Endothelial cell of umbilical vein (primary cell): Measurements from ENCODE around the gene MITD1. TPM values are rescaled to one million over a fixed set of nuclear protein-coding genes. Genes with fewer than 3 reads are reported as not detected.

Source experiments
- BruUV-seq: library from RNA; stranded (reverse); fragments of 400-500 nt; replicated peaks from 2 replicates; lab custom pipeline; 2021; lab: Mats Ljungman, UMichigan
- CTCF ChIA-PET: fragments of 300-600, 350-600 bp; sonication (Branson Sonifier 250); formaldehyde crosslinking; loops from one replicate; lab custom pipeline; 2021; ENCODE audit warnings: antibody characterized with exemption, inconsistent platforms; lab: Charles Lee
- POLR2A ChIA-PET: fragments of 300-600, 350-600 bp; sonication (Branson Sonifier 250); formaldehyde crosslinking; loops from one replicate; lab custom pipeline; 2021; ENCODE audit warnings: antibody characterized with exemption, inconsistent platforms; lab: Charles Lee
- DNase-seq: peaks from one replicate; pipeline ENCODE4 v3.0.0-alpha.2; 2011; ENCODE audit warnings: low read depth, low spot score
- FAIRE-seq: peaks from 2 replicates; lab custom pipeline; 2011; peaks lifted over from hg19 to GRCh38; lab: Jason Lieb, UNC
- H2AFZ ChIP-seq: 2 replicates; pipeline ENCODE4 v1.6.0; 2012; ENCODE audit warnings: low read depth, low read length, control low read depth, inconsistent platforms
- H3K27ac ChIP-seq: 2 replicates; pipeline ENCODE4 v1.5.1; 2011; ENCODE audit warnings: low read depth, mild to moderate bottlenecking, control low read depth, low read length, moderate library complexity; ENCODE audit not compliant: insufficient read depth
- H3K27me3 ChIP-seq, 2 experiments: 2 replicates each; pipeline versions ENCODE4 v1.6.0 to v1.6.1; 2011; ENCODE audit warnings: low read length in 2 of 2, mixed read lengths in 1 of 2; ENCODE audit not compliant: control insufficient read depth in 2 of 2, insufficient read depth in 2 of 2
- H3K36me3 ChIP-seq, 2 experiments: 2 replicates in 1 of 2; 3 replicates in 1 of 2; pipeline ENCODE4 v1.5.1; 2011; ENCODE audit warnings: low read length in 2 of 2, mild to moderate bottlenecking in 1 of 2, moderate library complexity in 1 of 2; ENCODE audit not compliant: control insufficient read depth in 2 of 2, insufficient read depth in 2 of 2; ENCODE audit errors: extremely low read depth in 1 of 2
- H3K4me1 ChIP-seq: 3 replicates; pipeline ENCODE4 v1.5.1; 2011; ENCODE audit warnings: mild to moderate bottlenecking, low read length; ENCODE audit not compliant: control insufficient read depth, insufficient read depth; ENCODE audit errors: extremely low read depth
- H3K4me2 ChIP-seq: 2 replicates; pipeline ENCODE4 v1.6.1; 2011; ENCODE audit warnings: low read length, control low read depth, mixed read lengths; ENCODE audit not compliant: insufficient read depth
- H3K4me3 ChIP-seq, 3 experiments: fragments of 200-600 bp in 1 of 3; sonication (generic), shearing (Covaris generic) in 1 of 3; replicated peaks in 1 of 3; 2 replicates each; pipeline ENCODE4 v1.5.1; 2011 to 2016; ENCODE audit warnings: control low read depth in 3 of 3, low read length in 3 of 3, mild to moderate bottlenecking in 2 of 3, inconsistent platforms in 1 of 3, low read depth in 1 of 3, moderate library complexity in 1 of 3; ENCODE audit not compliant: insufficient read depth in 1 of 3
- H3K79me2 ChIP-seq: 2 replicates; pipeline ENCODE4 v1.6.0; 2012; ENCODE audit warnings: low read length, inconsistent platforms; ENCODE audit not compliant: control insufficient read depth, insufficient read depth
- H3K9ac ChIP-seq: replicated peaks from 2 replicates; pipeline ENCODE3; 2011; ENCODE audit warnings: low read length, control low read depth; ENCODE audit not compliant: insufficient read depth; ENCODE audit errors: extremely low read depth
- H3K9me1 ChIP-seq: replicated peaks from 3 replicates; pipeline ENCODE4 v1.6.0; 2011; ENCODE audit warnings: mild to moderate bottlenecking, low read length; ENCODE audit not compliant: control insufficient read depth, insufficient read depth; ENCODE audit errors: extremely low read depth
- H3K9me3 ChIP-seq: replicated peaks from 2 replicates; pipeline ENCODE4 v1.5.1; 2012; ENCODE audit warnings: low read length, inconsistent platforms; ENCODE audit not compliant: control insufficient read depth, insufficient read depth
- H4K20me1 ChIP-seq: replicated peaks from 2 replicates; pipeline ENCODE3; 2011; ENCODE audit warnings: mild to moderate bottlenecking, low read length; ENCODE audit not compliant: control insufficient read depth, insufficient read depth; ENCODE audit errors: extremely low read depth
- EZH2 ChIP-seq: IDR thresholded peaks from 2 replicates; pipeline ENCODE4 v1.6.1; 2012; ENCODE audit warnings: borderline replicate concordance, low read depth, mild to moderate bottlenecking, moderate library complexity, low read length, inconsistent platforms; ENCODE audit not compliant: severe bottlenecking
- FOS ChIP-seq: IDR thresholded peaks from 2 replicates; pipeline ENCODE4 v1.6.1; 2011; ENCODE audit warnings: mild to moderate bottlenecking, low read length, moderate library complexity, borderline replicate concordance; ENCODE audit not compliant: insufficient read depth
- GATA2 ChIP-seq: IDR thresholded peaks from 2 replicates; pipeline ENCODE4 v1.7.0; 2011; ENCODE audit warnings: low read depth, mild to moderate bottlenecking, moderate library complexity, mixed read lengths, low read length; ENCODE audit not compliant: insufficient read length, insufficient read depth
- MYC ChIP-seq: IDR thresholded peaks from one replicate; pipeline ENCODE4 v1.6.1; 2011; ENCODE audit warnings: mild to moderate bottlenecking, low read depth, low read length
- POLR2A ChIP-seq: IDR thresholded peaks from 2 replicates; pipeline ENCODE4 v1.6.1; 2012; ENCODE audit warnings: low read depth, mild to moderate bottlenecking, control low read depth, low read length
- POLR2AphosphoS5 ChIP-seq: IDR thresholded peaks from 2 replicates; pipeline ENCODE4 v1.6.1; 2012; ENCODE audit warnings: low read depth, mild to moderate bottlenecking, control low read depth, low read length, moderate library complexity; ENCODE audit not compliant: insufficient read depth
- dilution Hi-C: fragments of 300-500 bp; cut with MboI; formaldehyde crosslinking; loops from one replicate; pipeline ENCODE4 v1.15.0; 2019; ENCODE audit warnings: low sequenced_read_pairs; ENCODE audit not compliant: extremely low pct_ligation_motif_present
- intact Hi-C: fragments of 100-400 bp; cut with micrococcal nuclease; formaldehyde crosslinking; loops from one replicate; pipeline ENCODE4 v1.10.0; 2022
- polyA plus RNA-seq, 4 experiments: library from polyadenylated mRNA; depleted of rRNA in 3 of 4; stranded (reverse) in 3 of 4; unstranded in 1 of 4; fragments of >200 nt; gene quantifications; 2 replicates each; pipeline versions ENCODE4 v1.2.1 to v1.2.3, GENCODE V29; 2011 to 2012; ENCODE audit warnings: missing spikeins in 1 of 4
- total RNA-seq: library from RNA; stranded (reverse); gene quantifications from 2 replicates; pipeline ENCODE4 v1.2.3, GENCODE V29; 2021
- TF ChIP-seq, protein P1 (sequence below): IDR thresholded peaks from 2 replicates; pipeline ENCODE4 v1.6.1; 2011; ENCODE audit not compliant: insufficient read depth, insufficient read length
- TF ChIP-seq, protein P2 (sequence below), 2 donors: IDR thresholded peaks; 1 replicate in 1 of 2; 2 replicates in 1 of 2; pipeline ENCODE4 v1.5.1; 2011; ENCODE audit warnings: low read length in 2 of 2, mild to moderate bottlenecking in 2 of 2, moderate library complexity in 2 of 2, control low read depth in 1 of 2, inconsistent platforms in 1 of 2, low read depth in 1 of 2; ENCODE audit not compliant: insufficient read depth in 1 of 2; ENCODE audit errors: extremely low read depth in 1 of 2

Gene MITD1
- total and polyA plus RNA-seq, 2 donors (not counting 3 experiments of a cell fraction or from before 2014, with no cell fraction given) = 11.1 to 30.0 TPM

DNA sequence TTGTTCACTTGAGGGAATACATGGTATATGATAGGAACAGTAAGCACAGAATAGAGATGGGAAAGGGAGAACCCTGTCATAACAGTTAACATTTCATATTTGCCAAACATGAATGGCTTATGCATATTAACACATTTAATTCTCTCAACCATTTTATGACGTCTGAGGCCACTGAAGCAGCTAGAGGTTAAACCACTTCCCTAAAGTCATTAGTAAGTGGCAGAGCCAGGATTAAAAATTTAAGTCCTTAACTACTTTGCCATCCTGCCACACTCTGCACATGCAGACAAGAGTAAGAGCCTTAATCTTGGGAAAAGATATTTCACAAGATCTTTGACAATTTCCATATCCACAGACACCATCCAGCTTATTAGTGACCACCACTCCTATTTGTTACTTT lies 24.0 kb downstream of the MITD1 start:
- Histone ChIP-seq H3K9me1 (no peaks in the 10 kb centered on the region), H4K20me1 (no peaks in the 10 kb centered on the region), H2AFZ (no peak overlapping the region), H3K36me3 (no peaks in the 10 kb centered on the region), H3K27me3 (no peaks in the 10 kb centered on the region), H3K4me3 (no peak overlapping the region), H3K9ac (no peak overlapping the region), H3K4me2 (no peak overlapping the region), H3K9me3 (no peaks in the 10 kb centered on the region), H3K79me2 (peaks cover 2% of the 10 kb centered on the region), H3K27ac (no peak overlapping the region), H3K4me1 (peaks cover 10% of the 10 kb centered on the region)
- ChIA-PET CTCF (interaction anchor here (1.1 kb wide), 1 partner anchor 34 kb away, joined by 3 read pairs; no protein-coding TSS in a partner anchor), POLR2A (no interaction called here)
- intact Hi-C loops = no loop called here
- DNase-seq = no peak
- BruUV-seq = no TSS peak
- dilution Hi-C loops = no loop called here
- TF ChIP-seq POLR2AphosphoS5 (no peak), EZH2 (no peak), FOS (no peak), MYC (no peak), GATA2 (no peak), POLR2A (no peak)
- TF ChIP-seq, protein P1, sequence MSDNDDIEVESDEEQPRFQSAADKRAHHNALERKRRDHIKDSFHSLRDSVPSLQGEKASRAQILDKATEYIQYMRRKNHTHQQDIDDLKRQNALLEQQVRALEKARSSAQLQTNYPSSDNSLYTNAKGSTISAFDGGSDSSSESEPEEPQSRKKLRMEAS = no peak
- TF ChIP-seq, protein P2, sequence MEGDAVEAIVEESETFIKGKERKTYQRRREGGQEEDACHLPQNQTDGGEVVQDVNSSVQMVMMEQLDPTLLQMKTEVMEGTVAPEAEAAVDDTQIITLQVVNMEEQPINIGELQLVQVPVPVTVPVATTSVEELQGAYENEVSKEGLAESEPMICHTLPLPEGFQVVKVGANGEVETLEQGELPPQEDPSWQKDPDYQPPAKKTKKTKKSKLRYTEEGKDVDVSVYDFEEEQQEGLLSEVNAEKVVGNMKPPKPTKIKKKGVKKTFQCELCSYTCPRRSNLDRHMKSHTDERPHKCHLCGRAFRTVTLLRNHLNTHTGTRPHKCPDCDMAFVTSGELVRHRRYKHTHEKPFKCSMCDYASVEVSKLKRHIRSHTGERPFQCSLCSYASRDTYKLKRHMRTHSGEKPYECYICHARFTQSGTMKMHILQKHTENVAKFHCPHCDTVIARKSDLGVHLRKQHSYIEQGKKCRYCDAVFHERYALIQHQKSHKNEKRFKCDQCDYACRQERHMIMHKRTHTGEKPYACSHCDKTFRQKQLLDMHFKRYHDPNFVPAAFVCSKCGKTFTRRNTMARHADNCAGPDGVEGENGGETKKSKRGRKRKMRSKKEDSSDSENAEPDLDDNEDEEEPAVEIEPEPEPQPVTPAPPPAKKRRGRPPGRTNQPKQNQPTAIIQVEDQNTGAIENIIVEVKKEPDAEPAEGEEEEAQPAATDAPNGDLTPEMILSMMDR (IDR thresholded peaks at IDR 0.05; ENCODE audit: extremely low read depth in 1 of 2, insufficient read depth in 1 of 2, low read depth in 1 of 2, low read length in 2 of 2) = no peak
- no peak for FAIRE-seq
